Measurements from ENCODE around the gene TMEM52B.
"Not testable (repeated sequence)": the region's sequence is repeated elsewhere in the genome, so short reads cannot be mapped to it uniquely, and the experiment has no call there.

DNA sequence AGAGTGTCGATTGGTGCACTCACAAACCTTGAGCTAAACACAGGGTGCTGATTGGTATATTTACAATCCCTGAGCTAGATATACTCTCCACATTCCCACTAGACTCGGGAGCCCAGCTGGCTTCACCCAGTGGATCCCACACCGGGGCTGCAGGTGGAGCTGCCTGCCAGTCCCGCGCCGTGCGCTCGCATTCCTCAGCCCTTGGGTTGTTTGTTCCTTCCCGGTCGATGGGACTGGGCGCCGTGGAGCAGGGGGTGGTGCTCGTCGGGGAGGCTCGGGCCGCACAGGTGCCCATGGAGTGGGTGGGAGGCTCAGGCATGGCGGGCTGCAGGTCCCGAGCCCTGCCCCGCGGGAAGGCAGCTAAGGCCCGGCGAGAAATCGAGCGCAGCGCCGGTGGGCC is 46.6 kb downstream of the TMEM52B start:
- TF ChIP-seq, protein P1, sequence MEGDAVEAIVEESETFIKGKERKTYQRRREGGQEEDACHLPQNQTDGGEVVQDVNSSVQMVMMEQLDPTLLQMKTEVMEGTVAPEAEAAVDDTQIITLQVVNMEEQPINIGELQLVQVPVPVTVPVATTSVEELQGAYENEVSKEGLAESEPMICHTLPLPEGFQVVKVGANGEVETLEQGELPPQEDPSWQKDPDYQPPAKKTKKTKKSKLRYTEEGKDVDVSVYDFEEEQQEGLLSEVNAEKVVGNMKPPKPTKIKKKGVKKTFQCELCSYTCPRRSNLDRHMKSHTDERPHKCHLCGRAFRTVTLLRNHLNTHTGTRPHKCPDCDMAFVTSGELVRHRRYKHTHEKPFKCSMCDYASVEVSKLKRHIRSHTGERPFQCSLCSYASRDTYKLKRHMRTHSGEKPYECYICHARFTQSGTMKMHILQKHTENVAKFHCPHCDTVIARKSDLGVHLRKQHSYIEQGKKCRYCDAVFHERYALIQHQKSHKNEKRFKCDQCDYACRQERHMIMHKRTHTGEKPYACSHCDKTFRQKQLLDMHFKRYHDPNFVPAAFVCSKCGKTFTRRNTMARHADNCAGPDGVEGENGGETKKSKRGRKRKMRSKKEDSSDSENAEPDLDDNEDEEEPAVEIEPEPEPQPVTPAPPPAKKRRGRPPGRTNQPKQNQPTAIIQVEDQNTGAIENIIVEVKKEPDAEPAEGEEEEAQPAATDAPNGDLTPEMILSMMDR (IDR thresholded peaks at IDR 0.05), result not testable (repeated sequence)
- not testable (repeated sequence) for TF ChIP-seq POLR2A, EP300 (IDR thresholded peaks at IDR 0.05)
- peak in 3 of 4 donors; percentile 20 to 52 (median 37) for TF ChIP-seq POLR2AphosphoS5 (IDR thresholded peaks at IDR 0.05)
